Hematopoietic multipotent progenitor cell treated with erythropoietin and hydrocortisone succinate and interleukin-3 and kit ligand, for 17 days (in vitro differentiated cells): Measurements from ENCODE around the gene ACTL6B.

Experiments
- DNase-seq: peaks from one replicate; pipeline ENCODE4 v3.0.0-alpha.2; 2015; ENCODE audit warnings: low spot score

ACTL6B gene

DNA sequence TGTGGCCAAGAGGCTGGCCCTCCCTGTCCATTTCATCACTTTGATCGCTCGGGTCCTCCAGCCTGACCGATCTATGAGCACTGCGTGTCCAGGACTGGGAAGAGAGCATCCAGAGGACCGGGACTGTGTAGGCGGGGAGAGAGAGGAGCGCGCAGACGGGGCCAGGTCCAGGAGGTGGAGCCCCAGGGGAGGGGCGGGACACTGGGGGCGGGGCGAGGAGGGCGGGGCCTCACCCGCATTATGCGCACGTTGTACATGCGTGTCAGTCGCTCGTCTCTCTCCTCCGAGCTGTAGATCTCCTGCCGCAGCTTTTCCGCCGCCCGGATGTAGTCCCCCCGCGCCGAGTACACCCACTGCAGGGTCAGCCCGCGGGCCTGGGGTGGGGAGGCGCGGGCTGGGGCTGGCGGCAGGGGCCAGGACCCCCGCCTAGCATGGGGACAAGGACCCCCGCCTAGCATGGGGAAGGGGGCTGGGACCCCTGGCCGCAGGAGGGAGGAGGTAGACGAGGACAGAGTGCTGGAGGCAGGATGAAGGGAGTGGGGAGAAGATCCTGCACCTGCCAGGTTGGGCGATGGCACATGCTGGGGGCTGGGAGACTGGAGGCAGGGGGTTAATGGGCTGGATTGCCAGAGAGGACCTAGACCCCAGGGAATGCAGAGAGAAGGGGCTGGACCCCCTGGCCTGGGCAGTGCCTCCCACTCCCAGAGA is 29.6 kb downstream of the ACTL6B start:
- DNase-seq: peak; percentile 65

GRCh38 chr7:100626055-100626454 is 30.2 kb downstream of the ACTL6B start:
- DNase-seq: no peak

- DNase-seq: peak; percentile 24
Observed at GRCh38 chr7:100623951-100624824, 32.1 kb downstream of the ACTL6B start.

DNA sequence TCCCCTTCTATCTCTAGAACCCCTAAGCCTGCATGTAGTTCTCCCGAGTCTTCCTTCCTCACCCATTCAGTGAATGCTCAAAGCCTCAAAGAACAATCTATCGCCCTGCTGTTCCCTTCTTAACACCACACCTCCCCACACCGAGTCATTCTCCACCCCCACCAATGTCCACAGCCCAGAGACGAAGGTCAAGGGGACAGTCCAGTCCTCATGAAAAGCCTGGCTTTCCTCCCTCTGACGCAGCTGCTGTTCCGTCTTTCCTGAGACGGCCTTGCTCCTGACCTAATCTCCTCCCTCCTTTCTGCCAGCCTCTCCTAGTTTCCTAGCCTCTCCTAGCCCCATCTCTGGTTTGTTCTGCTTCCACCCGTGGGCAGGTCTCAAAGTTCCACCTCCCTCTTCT is 34.7 kb downstream of the ACTL6B start:
- no peak for DNase-seq

GRCh38 chr7:100620804-100621203 is 35.4 kb downstream of the ACTL6B start:
- no peak for DNase-seq

DNA sequence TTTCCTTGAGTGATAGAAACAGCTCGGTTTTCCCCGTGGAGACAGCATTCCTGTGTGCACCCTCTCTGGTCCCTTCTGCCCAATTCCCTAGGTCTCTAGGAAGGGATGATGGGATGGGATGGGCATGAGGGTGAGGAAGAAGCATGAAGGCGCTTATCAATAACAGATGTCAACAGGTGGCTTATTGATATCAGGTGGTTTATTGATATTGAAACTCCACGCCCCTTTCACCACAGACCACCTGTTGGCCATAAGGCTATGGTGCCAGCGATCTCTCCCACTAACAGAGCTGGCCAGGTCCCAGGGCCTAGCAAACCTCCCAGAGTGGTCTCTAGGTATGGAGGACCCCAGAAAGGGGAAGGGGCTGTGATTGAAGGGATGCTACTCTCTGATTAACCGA is 36.0 kb downstream of the ACTL6B start:
- DNase-seq: no peak

- no peak for DNase-seq
Observed at GRCh38 chr7:100614308-100614861, 41.9 kb downstream of the ACTL6B start.

DNA sequence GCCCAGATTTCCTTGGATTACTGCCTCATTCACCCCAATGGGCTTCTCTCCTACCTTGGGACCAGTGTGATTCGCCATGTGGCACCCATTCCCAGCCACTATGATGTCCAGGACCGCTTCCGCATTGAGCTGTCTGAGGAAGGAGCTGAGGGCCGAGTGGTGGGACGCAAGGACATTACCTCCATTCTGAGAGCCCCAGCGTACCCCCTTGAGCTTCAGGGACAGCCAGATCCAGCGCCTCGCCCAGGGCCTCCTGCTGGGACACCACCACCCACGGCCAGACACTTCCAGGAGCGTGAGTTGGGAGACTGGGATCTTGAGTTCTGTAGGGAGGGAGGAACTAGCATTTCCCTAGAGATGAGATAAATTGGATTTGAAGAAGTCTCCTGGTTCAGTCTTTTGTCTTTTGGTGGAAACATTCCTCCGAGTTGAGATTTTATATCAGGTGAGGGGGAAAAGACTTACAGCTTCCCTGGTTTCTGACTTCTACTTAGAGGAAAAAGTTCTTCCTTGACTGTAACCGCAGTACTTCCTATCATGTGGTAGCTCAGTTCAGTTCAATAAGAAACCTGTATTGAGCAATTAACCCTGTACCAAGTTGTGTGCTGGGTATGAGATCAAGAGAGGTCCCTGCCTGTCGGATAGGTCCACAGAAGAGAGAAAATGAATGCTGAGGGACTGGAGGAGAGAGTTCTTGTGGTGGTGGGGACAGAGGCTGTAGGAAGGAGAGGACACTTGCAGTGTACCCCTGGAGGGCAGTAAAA is 42.7 kb downstream of the ACTL6B start:
- DNase-seq: no peak

- no peak for DNase-seq
Observed at GRCh38 chr7:100612730-100613390, 43.4 kb downstream of the ACTL6B start.

DNA sequence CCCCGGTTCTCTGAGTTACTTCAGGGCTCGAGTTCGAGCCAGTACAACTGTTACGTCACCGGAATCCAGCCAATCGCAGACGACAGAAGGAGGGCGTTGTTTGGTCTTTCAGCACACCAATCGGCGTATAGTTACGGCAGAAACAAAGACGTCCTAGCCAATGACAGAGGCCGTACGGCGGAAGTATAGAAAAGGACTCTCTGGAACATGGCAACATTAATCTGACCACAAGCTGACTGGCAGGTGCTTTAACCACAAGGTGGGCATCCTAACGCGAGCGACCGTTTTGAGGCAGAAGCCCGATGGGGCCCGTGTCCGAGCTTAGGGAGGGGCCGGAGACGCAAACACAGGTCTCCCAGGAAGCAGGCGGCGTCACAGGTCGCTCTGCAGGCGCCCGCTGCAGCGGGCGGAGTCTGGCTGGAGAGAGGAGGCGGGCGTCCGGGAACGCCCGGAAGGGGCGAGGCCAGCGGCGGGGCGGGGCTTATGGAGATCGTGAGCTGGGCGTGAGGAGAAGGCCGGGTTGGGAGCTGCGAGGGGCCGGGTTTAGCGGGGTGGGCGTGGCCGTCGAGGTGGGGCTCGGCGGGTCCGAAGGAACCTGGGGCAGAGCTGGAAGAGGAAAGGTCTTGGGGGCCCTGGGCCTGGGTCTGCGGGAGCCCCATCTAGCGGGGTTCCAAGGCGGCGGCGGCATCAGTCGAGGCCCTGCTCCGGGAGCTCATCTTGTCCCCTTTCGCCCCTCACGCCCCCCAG is 44.1 kb downstream of the ACTL6B start, which contains the start of gene MOSPD3:
TSS of gene MOSPD3 (plus strand) at position 558 of the 747 bp plus-strand sequence. CDS start 252 bp downstream, outside the sequence.
- DNase-seq: peak; percentile 99

GRCh38 chr7:100609958-100610357 is 46.3 kb downstream of the ACTL6B start:
- no peak for DNase-seq

GRCh38 chr7:100607111-100607510 is 49.1 kb downstream of the ACTL6B start:
- DNase-seq: no peak

GRCh38 chr7:100606313-100606712 is 49.9 kb downstream of the ACTL6B start:
- DNase-seq: no peak

DNA sequence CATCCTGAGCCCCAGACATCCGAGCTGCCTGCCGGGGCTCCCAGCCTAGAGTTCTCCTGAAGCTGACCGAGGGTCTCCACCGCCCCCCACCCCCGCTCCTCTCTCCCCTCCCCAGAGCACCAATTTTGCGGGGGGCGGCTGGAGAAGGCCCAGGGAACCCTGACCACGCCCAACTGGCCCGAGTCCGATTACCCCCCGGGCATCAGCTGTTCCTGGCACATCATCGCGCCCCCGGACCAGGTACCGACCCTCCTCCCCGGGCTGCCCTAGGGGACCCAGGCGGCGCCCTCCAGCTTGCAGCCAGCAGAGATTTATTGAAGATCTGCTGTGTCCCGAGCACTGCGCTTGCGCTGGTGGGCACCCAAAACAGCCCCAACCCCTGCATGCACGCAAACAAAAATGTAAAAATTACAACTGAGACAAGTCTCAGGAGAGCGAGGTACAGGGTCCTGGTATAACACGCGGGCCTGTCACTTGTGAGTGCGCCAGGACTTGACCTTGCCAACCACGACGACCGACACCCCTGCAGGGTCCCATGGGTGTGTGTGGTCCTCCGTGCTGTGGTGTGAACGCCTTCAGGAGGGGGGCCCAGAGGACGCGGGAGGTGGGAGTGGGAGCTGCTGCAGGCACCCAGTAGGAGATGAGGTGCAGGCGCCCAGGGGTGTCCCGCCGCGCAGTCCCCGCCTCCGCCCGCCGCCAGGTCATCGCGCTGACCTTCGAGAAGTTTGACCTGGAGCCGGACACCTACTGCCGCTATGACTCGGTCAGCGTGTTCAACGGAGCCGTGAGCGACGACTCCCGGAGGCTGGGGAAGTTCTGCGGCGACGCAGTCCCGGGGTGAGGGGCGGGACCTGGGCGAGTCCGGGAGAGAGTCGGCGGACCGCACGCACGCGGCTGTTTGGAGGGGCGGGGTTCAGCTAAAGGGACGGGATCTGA is 51.0 kb downstream of the ACTL6B start:
- DNase-seq: no peak

DNA sequence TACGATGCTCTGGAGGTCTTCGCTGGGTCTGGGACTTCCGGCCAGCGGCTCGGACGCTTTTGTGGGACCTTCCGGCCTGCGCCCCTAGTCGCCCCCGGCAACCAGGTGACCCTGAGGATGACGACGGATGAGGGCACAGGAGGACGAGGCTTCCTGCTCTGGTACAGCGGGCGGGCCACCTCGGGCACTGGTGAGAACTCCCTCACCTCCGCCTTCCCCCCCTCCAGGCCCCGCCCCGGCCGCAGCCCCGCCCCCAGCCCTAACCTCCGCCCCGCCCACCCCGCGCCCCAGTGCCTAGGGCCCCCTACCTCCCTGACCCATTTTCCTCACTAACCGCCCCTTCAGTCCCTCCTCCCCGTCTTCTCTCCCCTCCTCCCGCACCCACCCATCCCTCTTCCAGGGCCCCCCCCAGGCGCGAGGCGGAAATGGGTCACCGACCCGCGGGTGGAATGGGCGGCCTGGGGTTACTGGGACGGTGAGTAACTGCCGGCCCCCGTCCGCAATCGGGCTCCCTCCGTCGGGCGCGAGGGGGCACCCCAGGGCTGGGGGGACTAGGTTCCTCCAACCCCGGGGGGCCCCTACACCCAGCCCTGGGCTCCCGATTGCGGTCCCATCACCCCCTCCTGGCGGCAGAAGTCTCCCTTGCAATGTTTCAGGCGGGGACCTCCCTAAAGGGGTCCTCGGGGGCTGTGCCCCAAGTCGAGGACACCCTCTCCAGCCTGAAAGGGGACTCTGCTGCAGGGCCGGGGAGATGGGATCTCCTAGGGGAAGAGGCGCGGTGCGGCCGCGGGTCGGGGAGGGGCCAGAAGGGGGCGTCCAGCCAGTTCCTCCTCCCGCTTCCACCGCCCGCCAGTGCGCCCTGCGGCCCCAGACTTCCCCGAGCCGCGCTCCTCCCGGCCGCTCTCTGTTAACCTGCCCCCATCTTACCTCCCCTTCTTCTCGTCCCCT is 51.9 kb downstream of the ACTL6B start:
- DNase-seq: peak; percentile 55

- DNase-seq: no peak
Observed at GRCh38 chr7:100603726-100604027, 52.6 kb downstream of the ACTL6B start.

DNA sequence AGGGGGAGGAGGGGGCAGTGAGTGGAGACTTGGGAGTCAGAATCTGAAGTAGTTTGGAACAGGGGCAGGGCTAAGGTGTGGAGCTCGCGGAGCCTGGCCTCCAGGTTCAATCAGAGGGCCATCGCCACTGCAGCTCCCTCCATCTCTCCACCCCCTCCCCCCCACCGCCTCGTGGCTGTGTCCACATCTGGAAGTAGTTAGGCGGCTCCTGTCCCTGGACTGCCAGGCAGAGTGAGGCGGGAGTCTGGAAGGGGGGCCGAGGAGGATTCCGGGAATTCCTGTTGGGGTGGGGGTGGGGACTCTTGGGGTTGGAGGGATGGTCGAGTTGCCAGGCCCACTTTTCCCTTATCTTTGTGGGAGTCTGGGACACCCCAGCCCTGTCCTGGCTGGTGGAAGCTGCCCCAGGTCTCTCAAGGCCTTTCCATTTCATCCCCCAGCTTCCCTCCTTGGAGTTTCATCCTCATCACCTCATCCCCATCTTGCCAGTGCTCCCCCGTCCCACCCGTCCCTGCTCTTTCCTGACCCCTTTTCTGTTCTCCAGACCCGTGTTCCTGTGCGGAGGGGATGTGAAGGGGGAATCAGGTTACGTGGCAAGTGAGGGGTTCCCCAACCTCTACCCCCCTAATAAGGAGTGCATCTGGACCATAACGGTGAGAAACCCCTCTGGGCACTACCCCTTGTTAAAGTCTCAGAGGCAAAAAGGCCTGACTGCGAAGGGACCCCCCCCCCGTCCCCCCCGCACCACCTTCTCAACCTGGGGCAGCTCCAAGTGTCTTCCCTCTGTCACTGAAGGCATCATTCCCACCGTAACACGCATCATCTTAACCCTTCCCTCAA is 53.1 kb downstream of the ACTL6B start:
- DNase-seq: no peak

- DNase-seq: no peak
Observed at GRCh38 chr7:100600730-100601038, 55.6 kb downstream of the ACTL6B start.
